Neutrophil (primary cell): ENCODE measurements around the gene STAT5A.
A peak's percentile ranks its signal among the peaks of the same experiment; 100 is the strongest.

Source experiments
- H3K27ac ChIP-seq: fragments of 200-600 bp; sonication (generic); 2 replicates; pipeline ENCODE4 v1.5.1; 2016; ENCODE audit warnings: mild to moderate bottlenecking, moderate library complexity
- H3K27me3 ChIP-seq: fragments of 200-600 bp; sonication (generic); 2 replicates; pipeline ENCODE4 v1.6.0; 2016; ENCODE audit warnings: mild to moderate bottlenecking
- H3K36me3 ChIP-seq: fragments of 200-600 bp; sonication (generic); 2 replicates; pipeline ENCODE4 v1.5.1; 2017
- H3K4me1 ChIP-seq, 2 experiments: fragments of 200-600 bp in 1 of 2; sonication (generic) in 1 of 2; 1 replicate in 1 of 2; 2 replicates in 1 of 2; pipeline versions ENCODE4 v1.5.1 to v1.6.1; 2013 to 2016; ENCODE audit warnings: low read depth in 1 of 2, low read length in 1 of 2, mild to moderate bottlenecking in 1 of 2, moderate library complexity in 1 of 2; ENCODE audit not compliant: control insufficient read depth in 1 of 2, insufficient read depth in 1 of 2
- H3K4me3 ChIP-seq, 2 experiments: fragments of 200-600 bp in 1 of 2; sonication (generic) in 1 of 2; 1 replicate in 1 of 2; 2 replicates in 1 of 2; pipeline ENCODE4 v1.5.1; 2013 to 2016; ENCODE audit warnings: low read depth in 1 of 2, low read length in 1 of 2, mild to moderate bottlenecking in 1 of 2, moderate library complexity in 1 of 2
- H3K9me3 ChIP-seq: fragments of 200-600 bp; sonication (generic); 2 replicates; pipeline ENCODE4 v1.5.1; 2016
- CTCF ChIP-seq: fragments of 200-600 bp; sonication (generic); IDR thresholded peaks from 2 replicates; pipeline ENCODE4 v1.5.1; 2016; ENCODE audit warnings: antibody characterized with exemption

Gene STAT5A

GRCh38 chr17:42334677-42335076 is 46.4 kb downstream of the STAT5A start:
- no peak for TF ChIP-seq CTCF
- H3K36me3 ChIP-seq, result peaks cover 96% of the 10 kb centered on the region
- no peaks in the 10 kb centered on the region for H3K4me1 ChIP-seq
- no peak overlapping the region for H3K4me3 ChIP-seq
- H3K27ac ChIP-seq, result no peak overlapping the region
- no peaks in the 10 kb centered on the region for H3K9me3 ChIP-seq
- no peaks in the 10 kb centered on the region for H3K27me3 ChIP-seq

- TF ChIP-seq CTCF, result no peak
- no peaks in the 10 kb centered on the region for H3K27me3 ChIP-seq
- H3K4me1 ChIP-seq, result no peaks in the 10 kb centered on the region
- peak overlapping the region; percentile 41 for H3K27ac ChIP-seq
- no peak overlapping the region for H3K4me3 ChIP-seq
- no peaks in the 10 kb centered on the region for H3K9me3 ChIP-seq
- peaks cover 94% of the 10 kb centered on the region for H3K36me3 ChIP-seq
Observed at GRCh38 chr17:42337442-42337841, 49.1 kb downstream of the STAT5A start.

GRCh38 chr17:42338427-42338985 is 50.2 kb downstream of the STAT5A start:
- H3K27me3 ChIP-seq, result no peaks in the 10 kb centered on the region
- peak overlapping the region; percentile 44 for H3K27ac ChIP-seq
- TF ChIP-seq CTCF, result no peak

GRCh38 chr17:42339221-42339620 is 50.9 kb downstream of the STAT5A start:
- Histone ChIP-seq H3K27ac (no peak overlapping the region), H3K27me3 (no peaks in the 10 kb centered on the region), H3K4me1 (no peaks in the 10 kb centered on the region), H3K4me3 (no peak overlapping the region), H3K36me3 (peaks cover 94% of the 10 kb centered on the region), H3K9me3 (no peaks in the 10 kb centered on the region)
- TF ChIP-seq CTCF, result no peak

More at GRCh38 chr17:42338427-42338985, 50.2 kb downstream of the STAT5A start:
- Histone ChIP-seq H3K36me3 (peaks cover 94% of the 10 kb centered on the region), H3K9me3 (no peaks in the 10 kb centered on the region), H3K4me3 (no peak overlapping the region), H3K4me1 (no peaks in the 10 kb centered on the region)

GRCh38 chr17:42340691-42341127 is 52.4 kb downstream of the STAT5A start:
- no peak for TF ChIP-seq CTCF
- H3K9me3 ChIP-seq, result no peaks in the 10 kb centered on the region
- H3K36me3 ChIP-seq, result peaks cover 94% of the 10 kb centered on the region
- no peaks in the 10 kb centered on the region for H3K27me3 ChIP-seq
- no peaks in the 10 kb centered on the region for H3K4me1 ChIP-seq
- H3K4me3 ChIP-seq, result no peak overlapping the region
- H3K27ac ChIP-seq, result peak overlapping the region; percentile 40

GRCh38 chr17:42341568-42341967 is 53.3 kb downstream of the STAT5A start:
- no peaks in the 10 kb centered on the region for H3K27me3 ChIP-seq
- no peak overlapping the region for H3K4me3 ChIP-seq
- H3K9me3 ChIP-seq, result no peaks in the 10 kb centered on the region
- peak overlapping the region; percentile 40 for H3K27ac ChIP-seq
- no peak for TF ChIP-seq CTCF
- H3K4me1 ChIP-seq, result peaks cover 0 to 4% of the 10 kb centered on the region in 2 experiments
- H3K36me3 ChIP-seq, result peaks cover 94% of the 10 kb centered on the region
